ENCODE results near the gene ZNF710. TPM values are rescaled to one million over a fixed set of nuclear protein-coding genes. Genes with fewer than 3 reads are reported as not detected.
"Not testable (repeated sequence)": the region's sequence is repeated elsewhere in the genome, so short reads cannot be mapped to it uniquely, and the experiment has no call there.

Gene ZNF710
- total and polyA plus RNA-seq, 9 donors = 6.1 to 23.5 (median 13.1) TPM

- Histone ChIP-seq H3K4me1 (ENCODE audit: control insufficient read depth, insufficient read depth, low read length) (peaks cover 56% of the 10 kb centered on the region), H3K9me3 (replicated peaks; ENCODE audit: control insufficient read depth, low read depth, low read length) (no peaks in the 10 kb centered on the region), H3K4me3 (ENCODE audit: low read length) (peak overlapping the region; percentile 71), H3K27ac (ENCODE audit: low read length) (peak overlapping the region; percentile 91), H3K36me3 (ENCODE audit: control insufficient read depth, insufficient read depth, low read length) (peaks cover 2% of the 10 kb centered on the region), H3K27me3 (ENCODE audit: control insufficient read depth, insufficient read depth, low read length) (no peaks in the 10 kb centered on the region)
- WGBS (ENCODE audit: insufficient coverage) = 52% methylated on average over 5 of the region's 11 CpGs
- DNase-seq = peak; percentile 84
Observed at GRCh38 chr15:90099868-90100831, 99.0 kb downstream of the ZNF710 start.

DNA sequence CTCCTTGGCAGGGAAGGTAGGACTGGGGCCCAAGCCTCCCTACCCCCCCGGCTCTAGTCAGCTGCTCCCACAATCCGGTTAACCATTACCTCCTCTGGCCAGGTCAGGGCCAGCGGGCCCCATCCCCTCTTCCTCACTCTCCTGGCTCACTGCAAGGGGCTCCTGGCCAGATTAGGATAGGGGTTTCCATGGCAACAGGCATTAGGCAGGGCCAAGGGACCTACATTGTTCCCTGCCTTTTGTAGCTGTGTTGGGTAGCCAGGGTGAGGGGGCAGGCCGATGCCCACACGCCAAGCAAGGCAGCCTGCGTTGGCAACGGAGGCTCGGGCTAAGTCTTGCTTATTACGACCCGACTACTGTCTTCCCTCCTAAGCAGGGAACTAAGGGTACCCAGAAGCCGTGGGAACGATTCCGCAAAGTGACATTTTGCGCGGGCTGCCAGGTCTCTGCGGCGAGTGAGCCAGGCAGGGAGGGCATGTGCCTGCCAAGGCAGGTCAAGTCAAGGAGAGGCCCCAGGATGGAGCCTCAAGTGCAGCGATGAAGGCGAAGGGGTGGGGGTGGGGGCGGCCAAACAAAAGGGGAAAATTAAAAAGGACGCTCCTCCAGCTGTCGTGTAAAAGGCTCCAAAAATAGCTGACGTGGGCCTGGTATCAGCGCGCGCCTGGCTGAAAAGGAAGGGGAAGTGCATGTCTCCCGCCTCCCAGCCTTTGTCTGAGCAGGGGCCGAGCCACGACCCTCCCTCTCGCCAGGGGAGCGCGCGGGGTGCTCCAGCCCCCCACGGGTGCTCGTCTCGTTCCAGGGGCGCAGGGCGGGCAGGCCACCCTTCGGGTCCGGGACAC is 100.2 kb downstream of the ZNF710 start:
- whole genome bisulfite sequencing (ENCODE audit: insufficient coverage) = 2% methylated on average over 36 of the region's 40 CpGs
- DNase-seq = peak; percentile 84
- Histone ChIP-seq H3K27ac (ENCODE audit: low read length) (peak overlapping the region; percentile 91), H3K4me1 (ENCODE audit: control insufficient read depth, insufficient read depth, low read length) (peaks cover 54% of the 10 kb centered on the region), H3K27me3 (ENCODE audit: control insufficient read depth, insufficient read depth, low read length) (no peaks in the 10 kb centered on the region), H3K4me3 (ENCODE audit: low read length) (peak overlapping the region; percentile 71), H3K36me3 (ENCODE audit: control insufficient read depth, insufficient read depth, low read length) (no peaks in the 10 kb centered on the region), H3K9me3 (replicated peaks; ENCODE audit: control insufficient read depth, low read depth, low read length) (no peaks in the 10 kb centered on the region)

DNA sequence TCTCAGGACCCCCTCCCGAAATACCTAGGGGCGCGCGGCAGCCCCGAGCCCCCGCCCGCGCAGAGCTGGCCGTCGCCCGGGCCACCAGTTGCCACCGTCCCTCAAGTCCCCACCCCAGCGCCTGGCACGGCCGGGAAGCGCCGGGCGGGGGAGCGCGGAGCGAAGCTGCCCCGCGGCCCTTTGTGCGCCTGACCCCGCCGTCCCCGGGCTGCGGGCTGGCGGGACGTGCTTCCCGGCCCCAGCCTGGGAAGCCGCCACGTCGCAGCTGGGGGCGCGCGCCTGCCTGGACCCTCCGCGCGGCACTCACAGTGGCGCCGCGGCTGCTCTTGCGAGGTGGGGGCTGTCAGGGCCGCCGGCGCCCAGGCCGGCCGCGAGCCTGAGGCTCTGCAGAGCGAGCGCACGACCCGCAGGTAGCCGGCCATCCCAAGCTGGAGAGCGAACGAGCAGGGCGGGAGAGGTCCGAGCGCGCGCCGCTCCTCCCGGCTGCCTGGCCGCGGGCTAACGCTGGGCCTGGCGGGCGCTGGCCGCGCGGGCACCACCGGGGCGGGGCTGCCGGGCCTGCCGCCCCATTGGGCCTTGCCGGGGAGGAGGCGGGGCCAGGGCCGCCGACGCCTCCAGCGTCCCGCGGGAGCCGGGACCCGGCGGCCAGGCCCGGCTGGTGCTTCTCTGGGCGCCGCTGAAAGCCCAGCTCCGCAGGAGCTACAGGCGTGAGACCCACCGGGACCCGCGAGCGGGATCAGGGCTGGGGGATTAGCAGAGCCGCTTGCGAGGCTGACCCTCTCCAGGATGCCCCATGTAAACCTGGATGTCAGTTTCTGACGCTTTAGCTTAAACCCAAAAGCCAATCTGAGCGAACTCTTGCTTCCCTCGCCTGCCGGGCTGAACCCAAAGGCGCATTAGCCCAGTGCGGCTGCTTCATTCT is 101.1 kb downstream of the ZNF710 start, which contains the start of gene IDH2:
Gene IDH2, minus strand, starts transcription at position 500 of the 922 bp plus-strand sequence. Its CDS starts 78 bp downstream, at position 422.
- no peaks in the 10 kb centered on the region for H3K27me3 ChIP-seq (ENCODE audit: control insufficient read depth, insufficient read depth, low read length)
- H3K4me3 ChIP-seq (ENCODE audit: low read length) = peak within 1 kb of the TSS; percentile 71
- H3K27ac ChIP-seq (ENCODE audit: low read length) = peak within 1 kb of the TSS; percentile 96
- no peaks in the 10 kb centered on the region for H3K36me3 ChIP-seq (ENCODE audit: control insufficient read depth, insufficient read depth, low read length)
- H3K4me1 ChIP-seq (ENCODE audit: control insufficient read depth, insufficient read depth, low read length) = peaks cover 61% of the 10 kb centered on the region
- no peaks in the 10 kb centered on the region for H3K9me3 ChIP-seq (replicated peaks; ENCODE audit: control insufficient read depth, low read depth, low read length)
- peak; percentile 90 for DNase-seq
- under 1% methylated on average over 104 of the region's 104 CpGs for WGBS (ENCODE audit: insufficient coverage)

DNA sequence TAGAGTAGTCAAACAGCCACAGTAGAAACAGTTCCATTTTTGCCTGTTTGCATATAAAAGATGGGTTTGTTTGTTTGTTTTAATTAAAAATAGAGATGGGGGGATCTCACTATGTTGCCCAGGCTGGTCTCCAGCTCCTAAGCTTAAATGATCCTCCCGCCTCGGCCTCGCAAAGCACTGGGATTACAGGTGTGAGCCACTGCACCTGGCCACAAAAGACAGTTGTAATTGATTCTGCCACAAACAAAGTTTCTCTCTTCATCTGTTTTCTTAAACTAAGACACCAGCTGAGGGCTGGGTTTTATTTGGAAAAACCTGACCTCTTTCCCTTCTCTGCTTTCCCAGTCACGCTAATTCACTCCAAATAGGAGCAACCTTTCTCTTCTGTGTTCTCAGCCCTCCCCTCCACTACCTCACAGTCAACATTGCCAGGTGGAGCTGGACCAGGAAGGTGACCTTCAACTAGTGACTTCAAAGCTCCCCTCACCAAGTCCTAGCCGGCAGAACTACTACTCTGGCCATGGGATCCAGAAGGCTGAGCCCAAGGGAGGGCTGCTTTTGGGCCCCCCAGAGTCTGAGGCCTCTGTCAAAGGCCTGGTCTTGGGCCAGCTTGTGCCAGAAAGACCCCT is 102.7 kb downstream of the ZNF710 start:
- Histone ChIP-seq H3K27me3 (ENCODE audit: control insufficient read depth, insufficient read depth, low read length) (no peaks in the 10 kb centered on the region), H3K27ac (ENCODE audit: low read length) (no peak overlapping the region), H3K9me3 (replicated peaks; ENCODE audit: control insufficient read depth, low read depth, low read length) (no peaks in the 10 kb centered on the region), H3K36me3 (ENCODE audit: control insufficient read depth, insufficient read depth, low read length) (no peaks in the 10 kb centered on the region), H3K4me1 (ENCODE audit: control insufficient read depth, insufficient read depth, low read length) (peaks cover 48% of the 10 kb centered on the region), H3K4me3 (ENCODE audit: low read length) (no peak overlapping the region)
- DNase-seq = no peak
- WGBS (ENCODE audit: insufficient coverage) = 89% methylated on average over 5 of the region's 5 CpGs

- WGBS (ENCODE audit: insufficient coverage) = 76% methylated on average over 4 of the region's 4 CpGs
- peaks cover 41% of the 10 kb centered on the region for H3K4me1 ChIP-seq (ENCODE audit: control insufficient read depth, insufficient read depth, low read length)
- no peaks in the 10 kb centered on the region for H3K36me3 ChIP-seq (ENCODE audit: control insufficient read depth, insufficient read depth, low read length)
- H3K27ac ChIP-seq (ENCODE audit: low read length) = no peak overlapping the region
- no peaks in the 10 kb centered on the region for H3K9me3 ChIP-seq (replicated peaks; ENCODE audit: control insufficient read depth, low read depth, low read length)
- no peak overlapping the region for H3K4me3 ChIP-seq (ENCODE audit: low read length)
- DNase-seq = no peak
- no peaks in the 10 kb centered on the region for H3K27me3 ChIP-seq (ENCODE audit: control insufficient read depth, insufficient read depth, low read length)
Observed at GRCh38 chr15:90104551-90104950, 103.4 kb downstream of the ZNF710 start.

DNA sequence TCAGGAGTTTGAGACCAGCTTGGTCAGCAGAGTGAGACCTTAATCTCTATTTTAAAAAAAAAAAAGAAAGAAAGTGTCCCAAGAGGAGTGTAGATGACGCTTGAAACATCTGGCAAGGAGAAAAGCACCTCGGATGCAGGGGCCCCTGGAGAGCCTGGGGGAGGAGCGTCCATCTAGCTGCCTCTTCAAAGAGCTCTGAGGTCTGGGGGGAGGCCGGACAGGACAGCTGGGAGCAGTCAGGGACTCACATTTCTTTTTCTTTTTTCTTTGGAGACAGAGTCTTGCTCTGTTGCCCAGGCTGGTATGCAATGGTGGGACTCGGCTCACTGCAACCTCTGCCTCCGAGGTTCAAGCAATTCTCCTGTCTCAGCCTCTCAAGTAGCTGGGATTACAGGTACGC is 104.4 kb downstream of the ZNF710 start:
- 43% methylated on average over 3 of the region's 7 CpGs for WGBS (ENCODE audit: insufficient coverage)
- Histone ChIP-seq H3K9me3 (replicated peaks; ENCODE audit: control insufficient read depth, low read depth, low read length) (no peaks in the 10 kb centered on the region), H3K27ac (ENCODE audit: low read length) (no peak overlapping the region), H3K4me3 (ENCODE audit: low read length) (no peak overlapping the region), H3K36me3 (ENCODE audit: control insufficient read depth, insufficient read depth, low read length) (no peaks in the 10 kb centered on the region), H3K27me3 (ENCODE audit: control insufficient read depth, insufficient read depth, low read length) (no peaks in the 10 kb centered on the region), H3K4me1 (ENCODE audit: control insufficient read depth, insufficient read depth, low read length) (peaks cover 31% of the 10 kb centered on the region)
- no peak for DNase-seq

GRCh38 chr15:90106522-90107117 is 105.5 kb downstream of the ZNF710 start:
- Histone ChIP-seq H3K4me1 (ENCODE audit: control insufficient read depth, insufficient read depth, low read length) (peaks cover 22% of the 10 kb centered on the region), H3K4me3 (ENCODE audit: low read length) (no peak overlapping the region), H3K27me3 (ENCODE audit: control insufficient read depth, insufficient read depth, low read length) (no peaks in the 10 kb centered on the region), H3K27ac (ENCODE audit: low read length) (peak overlapping the region; percentile 40), H3K36me3 (ENCODE audit: control insufficient read depth, insufficient read depth, low read length) (no peaks in the 10 kb centered on the region), H3K9me3 (replicated peaks; ENCODE audit: control insufficient read depth, low read depth, low read length) (no peaks in the 10 kb centered on the region)
- WGBS (ENCODE audit: insufficient coverage) = 68% methylated on average over 6 of the region's 7 CpGs
- DNase-seq = no peak

GRCh38 chr15:90108038-90108437 is 106.9 kb downstream of the ZNF710 start:
- not testable (repeated sequence) for H3K27me3 ChIP-seq (ENCODE audit: control insufficient read depth, insufficient read depth, low read length); H3K36me3 ChIP-seq (ENCODE audit: control insufficient read depth, insufficient read depth, low read length); H3K9me3 ChIP-seq (replicated peaks; ENCODE audit: control insufficient read depth, low read depth, low read length); H3K27ac ChIP-seq (ENCODE audit: low read length); H3K4me3 ChIP-seq (ENCODE audit: low read length); DNase-seq
- no CpG with 5 or more reads among the region's 5 CpGs for WGBS (ENCODE audit: insufficient coverage)
- H3K4me1 ChIP-seq (ENCODE audit: control insufficient read depth, insufficient read depth, low read length) = peaks cover 19% of the 10 kb centered on the region

All from muscle of leg (tissue), 11 donors.